OCI-LY1 (cell line): Measurements from ENCODE around the gene B4GALT1.

Experiments used
- H2AFZ ChIP-seq: fragments of 200-600 bp; sonication (generic), shearing (Covaris generic); 2 replicates; pipeline ENCODE4 v1.6.0; 2014; ENCODE audit warnings: antibody characterized with exemption, mild to moderate bottlenecking, low read length
- H3F3A ChIP-seq: fragments of 200-600 bp; sonication (generic), shearing (Covaris generic); 2 replicates; pipeline ENCODE4 v1.6.0; 2014; ENCODE audit warnings: mild to moderate bottlenecking, antibody characterized with exemption, low read length, moderate library complexity; ENCODE audit not compliant: insufficient read depth
- H3K27ac ChIP-seq: fragments of 200-600 bp; sonication (generic); 2 replicates; pipeline ENCODE4 v1.5.1; 2014; ENCODE audit warnings: low read length, mixed run types, mild to moderate bottlenecking, low read depth; ENCODE audit not compliant: poor library complexity, severe bottlenecking
- H3K27me3 ChIP-seq: fragments of 200-600 bp; sonication (generic); 2 replicates; pipeline ENCODE4 v1.6.0; 2014; ENCODE audit warnings: antibody characterized with exemption, mild to moderate bottlenecking, low read length, moderate library complexity; ENCODE audit not compliant: insufficient read depth
- H3K36me3 ChIP-seq: fragments of 200-600 bp; sonication (generic); 2 replicates; pipeline ENCODE4 v1.6.1; 2014; ENCODE audit warnings: mild to moderate bottlenecking, antibody characterized with exemption, low read length, moderate library complexity, mixed read lengths; ENCODE audit not compliant: insufficient read depth
- H3K4me1 ChIP-seq: fragments of 200-600 bp; sonication (generic); 2 replicates; pipeline ENCODE4 v1.5.1; 2014; ENCODE audit warnings: mild to moderate bottlenecking, low read length, moderate library complexity; ENCODE audit not compliant: insufficient read depth, severe bottlenecking
- H3K4me2 ChIP-seq: fragments of 200-600 bp; sonication (generic), shearing (Covaris generic); 2 replicates; pipeline ENCODE4 v1.6.1; 2014; ENCODE audit warnings: low read length
- H3K4me3 ChIP-seq: fragments of 200-600 bp; sonication (generic); 2 replicates; pipeline ENCODE4 v1.5.1; 2014; ENCODE audit warnings: low read length, low read depth, mild to moderate bottlenecking, mixed read lengths; ENCODE audit not compliant: poor library complexity, severe bottlenecking
- H3K79me2 ChIP-seq: fragments of 200-600 bp; shearing (Covaris generic); 2 replicates; pipeline ENCODE4 v1.6.1; 2016; ENCODE audit warnings: mixed run types, low read length, mixed read lengths; ENCODE audit not compliant: insufficient read depth
- H3K9ac ChIP-seq: fragments of 200-600 bp; sonication (generic), shearing (Covaris generic); 2 replicates; pipeline ENCODE4 v1.6.1; 2014; ENCODE audit warnings: mild to moderate bottlenecking, low read length, mixed read lengths
- H3K9me2 ChIP-seq: fragments of 200-600 bp; sonication (generic), shearing (Covaris generic); 2 replicates; pipeline ENCODE4 v1.6.1; 2014; ENCODE audit warnings: low read depth, mild to moderate bottlenecking, low read length, mixed read lengths
- H3K9me3 ChIP-seq: fragments of 200-600 bp; shearing (Covaris generic); 2 replicates; pipeline ENCODE4 v1.6.1; 2014; ENCODE audit warnings: low read length, mixed read lengths
- H4K20me1 ChIP-seq: fragments of 200-600 bp; sonication (generic), shearing (Covaris generic); 2 replicates; pipeline ENCODE4 v1.6.0; 2016; ENCODE audit warnings: mild to moderate bottlenecking, low read length; ENCODE audit not compliant: insufficient read depth
- CTCF ChIP-seq: fragments of 200-600 bp; sonication (generic), shearing (Covaris generic); IDR thresholded peaks from 2 replicates; pipeline ENCODE4 v1.5.1; 2017; ENCODE audit warnings: mild to moderate bottlenecking, antibody characterized with exemption, low read length, moderate library complexity, mixed read lengths
- EZH2 ChIP-seq: fragments of 200-600 bp; sonication (generic), shearing (Covaris generic); IDR thresholded peaks from 2 replicates; pipeline ENCODE4 v1.8.0; 2017; ENCODE audit warnings: borderline replicate concordance, mixed run types, mild to moderate bottlenecking, antibody characterized with exemption, low read length, moderate library complexity, mixed read lengths

Gene B4GALT1

GRCh38 chr9:33168941-33169544, 1.9 kb upstream of the B4GALT1 start:
- Histone ChIP-seq H3K27me3 (no peaks in the 10 kb centered on the region), H3K9ac (no peak overlapping the region), H3K9me3 (no peaks in the 10 kb centered on the region), H3K4me1 (peaks cover 38% of the 10 kb centered on the region), H3K9me2 (no peaks in the 10 kb centered on the region), H3K4me3 (no peak overlapping the region), H3K27ac (no peak overlapping the region), H2AFZ (no peak overlapping the region), H3K4me2 (no peak overlapping the region), H3K36me3 (no peaks in the 10 kb centered on the region), H4K20me1 (no peaks in the 10 kb centered on the region), H3F3A (no peaks in the 10 kb centered on the region), H3K79me2 (no peaks in the 10 kb centered on the region)
- TF ChIP-seq EZH2 (no peak), CTCF (no peak)

- no peaks in the 10 kb centered on the region for H3F3A ChIP-seq
- no peaks in the 10 kb centered on the region for H3K79me2 ChIP-seq
- no peaks in the 10 kb centered on the region for H3K9me2 ChIP-seq
- H3K4me1 ChIP-seq = peaks cover 41% of the 10 kb centered on the region
- H2AFZ ChIP-seq = peak overlapping the region; percentile 73
- peak overlapping the region; percentile 92 for H3K4me2 ChIP-seq
- H3K27me3 ChIP-seq = no peaks in the 10 kb centered on the region
- no peaks in the 10 kb centered on the region for H4K20me1 ChIP-seq
- no peaks in the 10 kb centered on the region for H3K36me3 ChIP-seq
- H3K27ac ChIP-seq = peak overlapping the region; percentile 44
- no peaks in the 10 kb centered on the region for H3K9me3 ChIP-seq
- no peak for TF ChIP-seq EZH2
- no peak for TF ChIP-seq CTCF
- H3K4me3 ChIP-seq = peak overlapping the region; percentile 84
- H3K9ac ChIP-seq = peak overlapping the region; percentile 76
These were observed 881 bp upstream of the B4GALT1 start for GRCh38 chr9:33167972-33168461.

- no peaks in the 10 kb centered on the region for H3K79me2 ChIP-seq
- H3K27ac ChIP-seq = peak overlapping the region; percentile 19
- peak overlapping the region; percentile 94 for H3K4me2 ChIP-seq
- peaks cover 41% of the 10 kb centered on the region for H3K4me1 ChIP-seq
- H3K9me2 ChIP-seq = no peaks in the 10 kb centered on the region
- no peak overlapping the region for H2AFZ ChIP-seq
- H3K9me3 ChIP-seq = no peaks in the 10 kb centered on the region
- H3K27me3 ChIP-seq = no peaks in the 10 kb centered on the region
- H3K9ac ChIP-seq = peak overlapping the region; percentile 83
- H3K4me3 ChIP-seq = peak overlapping the region; percentile 84
- H4K20me1 ChIP-seq = no peaks in the 10 kb centered on the region
- TF ChIP-seq CTCF (no peak), EZH2 (no peak)
- H3K36me3 ChIP-seq = no peaks in the 10 kb centered on the region
- H3F3A ChIP-seq = no peaks in the 10 kb centered on the region
These were observed 679 bp downstream of the B4GALT1 start for GRCh38 chr9:33166231-33167083.
